Neutrophil (primary cell): ENCODE measurements around the gene TREM1.
A peak's percentile ranks its signal among the peaks of the same experiment; 100 is the strongest.

Experiments
- H3K27ac ChIP-seq: fragments of 200-600 bp; sonication (generic); 2 replicates; pipeline ENCODE4 v1.5.1; 2016; ENCODE audit warnings: mild to moderate bottlenecking, moderate library complexity
- H3K27me3 ChIP-seq: fragments of 200-600 bp; sonication (generic); 2 replicates; pipeline ENCODE4 v1.6.0; 2016; ENCODE audit warnings: mild to moderate bottlenecking
- H3K36me3 ChIP-seq: fragments of 200-600 bp; sonication (generic); 2 replicates; pipeline ENCODE4 v1.5.1; 2017
- H3K4me1 ChIP-seq, 2 experiments: fragments of 200-600 bp in 1 of 2; sonication (generic) in 1 of 2; 1 replicate in 1 of 2; 2 replicates in 1 of 2; pipeline versions ENCODE4 v1.5.1 to v1.6.1; 2013 to 2016; ENCODE audit warnings: low read depth in 1 of 2, low read length in 1 of 2, mild to moderate bottlenecking in 1 of 2, moderate library complexity in 1 of 2; ENCODE audit not compliant: control insufficient read depth in 1 of 2, insufficient read depth in 1 of 2
- H3K4me3 ChIP-seq, 2 experiments: fragments of 200-600 bp in 1 of 2; sonication (generic) in 1 of 2; 1 replicate in 1 of 2; 2 replicates in 1 of 2; pipeline ENCODE4 v1.5.1; 2013 to 2016; ENCODE audit warnings: low read depth in 1 of 2, low read length in 1 of 2, mild to moderate bottlenecking in 1 of 2, moderate library complexity in 1 of 2
- H3K9me3 ChIP-seq: fragments of 200-600 bp; sonication (generic); 2 replicates; pipeline ENCODE4 v1.5.1; 2016
- CTCF ChIP-seq: fragments of 200-600 bp; sonication (generic); IDR thresholded peaks from 2 replicates; pipeline ENCODE4 v1.5.1; 2016; ENCODE audit warnings: antibody characterized with exemption

TREM1 gene

GRCh38 chr6:41280381-41281057, 6.0 kb downstream of the TREM1 start:
- Histone ChIP-seq H3K36me3 (peaks cover 92% of the 10 kb centered on the region), H3K4me1 (peaks cover 93 to 100% of the 10 kb centered on the region in 2 experiments), H3K4me3 (peak overlapping the region; percentile 26 to 82), H3K9me3 (no peaks in the 10 kb centered on the region), H3K27ac (peak overlapping the region; percentile 94), H3K27me3 (no peaks in the 10 kb centered on the region)
- no peak for TF ChIP-seq CTCF

GRCh38 chr6:41278699-41279405, 7.6 kb downstream of the TREM1 start:
- Histone ChIP-seq H3K27ac (peak overlapping the region; percentile 94), H3K4me3 (peak overlapping the region; percentile 49 to 82), H3K27me3 (no peaks in the 10 kb centered on the region), H3K9me3 (no peaks in the 10 kb centered on the region), H3K36me3 (peaks cover 96% of the 10 kb centered on the region), H3K4me1 (peaks cover 99 to 100% of the 10 kb centered on the region in 2 experiments)
- peak; percentile 67 for TF ChIP-seq CTCF

GRCh38 chr6:41277605-41278004, 8.9 kb downstream of the TREM1 start:
- peak overlapping the region; percentile 94 for H3K27ac ChIP-seq
- H3K36me3 ChIP-seq: peaks cover 96% of the 10 kb centered on the region
- no peak for TF ChIP-seq CTCF
- no peaks in the 10 kb centered on the region for H3K27me3 ChIP-seq
- H3K4me1 ChIP-seq: peaks cover 99 to 100% of the 10 kb centered on the region in 2 experiments
- H3K4me3 ChIP-seq: peak overlapping the region; percentile 49 to 82
- no peaks in the 10 kb centered on the region for H3K9me3 ChIP-seq

GRCh38 chr6:41275489-41275888, 11.0 kb downstream of the TREM1 start:
- Histone ChIP-seq H3K4me3 (peak overlapping the region; percentile 4 to 53), H3K27ac (peak overlapping the region; percentile 94), H3K36me3 (peaks cover 75% of the 10 kb centered on the region), H3K4me1 (peaks cover 100% of the 10 kb centered on the region in 2 experiments), H3K9me3 (no peaks in the 10 kb centered on the region), H3K27me3 (no peaks in the 10 kb centered on the region)
- TF ChIP-seq CTCF: no peak

GRCh38 chr6:41274256-41274655, 12.2 kb downstream of the TREM1 start:
- Histone ChIP-seq H3K27me3 (no peaks in the 10 kb centered on the region), H3K36me3 (peaks cover 67% of the 10 kb centered on the region), H3K4me1 (peaks cover 100% of the 10 kb centered on the region in 2 experiments), H3K4me3 (peak overlapping the region in 1 of 2 experiments; percentile 53), H3K9me3 (no peaks in the 10 kb centered on the region), H3K27ac (peak overlapping the region; percentile 94)
- no peak for TF ChIP-seq CTCF
